AG10803 (cell line): ENCODE results near the gene PREPL.

ENCODE experiments used
- DNase-seq: peaks from one replicate; pipeline ENCODE4 v3.0.0; 2010; ENCODE audit warnings: low read depth
- H3K4me3 ChIP-seq: 2 replicates; pipeline ENCODE4 v1.5.1; 2011; ENCODE audit warnings: mild to moderate bottlenecking, low read length, control low read depth
- CTCF ChIP-seq: conservative IDR thresholded peaks from 2 replicates; pipeline ENCODE4 v1.5.1; 2011; ENCODE audit warnings: mild to moderate bottlenecking, low read length, control low read depth, inconsistent platforms

PREPL gene

GRCh38 chr2:44348400-44348799, 12.9 kb downstream of the PREPL start:
- DNase-seq = peak; percentile 59

GRCh38 chr2:44347526-44347925, 13.8 kb downstream of the PREPL start:
- no peak for TF ChIP-seq CTCF
- no peak overlapping the region for H3K4me3 ChIP-seq
- DNase-seq = peak; percentile 12

More at GRCh38 chr2:44348400-44348799, 12.9 kb downstream of the PREPL start:
- no peak for TF ChIP-seq CTCF
- H3K4me3 ChIP-seq = no peak overlapping the region

GRCh38 chr2:44342854-44343253, 18.4 kb downstream of the PREPL start:
- DNase-seq = no peak
- no peak overlapping the region for H3K4me3 ChIP-seq
- no peak; the same call in 1 of the 2 replicates for TF ChIP-seq CTCF

- DNase-seq = peak; percentile 28
- no peak overlapping the region for H3K4me3 ChIP-seq
- no peak for TF ChIP-seq CTCF
Measured at GRCh38 chr2:44335806-44336538, 25.3 kb downstream of the PREPL start.

- no peak for TF ChIP-seq CTCF
Measured at GRCh38 chr2:44333994-44334393, 27.3 kb downstream of the PREPL start.

GRCh38 chr2:44330801-44331200, 30.5 kb downstream of the PREPL start:
- TF ChIP-seq CTCF = no peak
- H3K4me3 ChIP-seq = no peak overlapping the region
- DNase-seq = peak; percentile 41

More at GRCh38 chr2:44333994-44334393, 27.3 kb downstream of the PREPL start:
- H3K4me3 ChIP-seq = no peak overlapping the region
- no peak for DNase-seq

GRCh38 chr2:44329343-44329742, 32.0 kb downstream of the PREPL start:
- DNase-seq = no peak
- no peak overlapping the region for H3K4me3 ChIP-seq
- no peak for TF ChIP-seq CTCF
